ENCODE results near the gene URB1. TPM values are rescaled to one million over a fixed set of nuclear protein-coding genes. Genes with fewer than 3 reads are reported as not detected.
A peak's percentile ranks its signal among the peaks of the same experiment; 100 is the strongest.

The URB1 gene
- polyA plus RNA-seq, 2 of the 4 experiments (the other 2 are of a cell fraction): 8.7 to 10.1 TPM

DNA sequence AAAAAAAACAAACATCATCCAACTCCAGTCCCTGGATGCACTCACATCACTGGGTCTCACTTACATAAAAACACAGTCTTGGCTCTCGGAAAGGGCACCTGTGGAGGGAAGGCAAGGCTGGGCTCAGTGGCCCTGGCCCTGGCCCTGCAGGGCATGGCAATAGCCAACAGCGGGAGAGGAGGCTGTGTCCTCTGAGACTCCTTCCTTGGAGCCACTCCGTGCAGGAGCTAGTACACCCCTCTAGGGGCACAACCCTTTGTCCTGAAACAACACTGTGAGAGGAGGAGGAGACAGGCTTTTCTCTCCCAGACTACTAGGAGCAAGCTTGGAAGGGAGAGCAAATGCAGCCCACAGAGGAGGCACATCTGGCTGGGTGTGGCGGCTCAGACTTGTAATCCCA, 28.0 kb downstream of the URB1 start:
- ChIA-PET CTCF (interaction anchor here (0.7 to 1.7 kb wide), 4 partner anchors 11 to 237 kb away, joined by 3 to 6 read pairs (median 4); no protein-coding TSS in a partner anchor), POLR2A (no interaction called here)
- ATAC-seq: peak; percentile 46 to 59; a peak in 2 of 6 replicates
- Histone ChIP-seq H3K4me3 (no peak overlapping the region), H3K4me1 (peaks cover 6% of the 10 kb centered on the region; the same call in 2 of the 3 replicates), H3K4me2 (no peak overlapping the region), H3K9me3 (no peaks in the 10 kb centered on the region), H3K27ac (no peak overlapping the region)
- FAIRE-seq: no peak
- TF ChIP-seq RARB (CRISPR knock-in tag; IDR thresholded peaks at IDR 0.05): no peak
- TF ChIP-seq, protein P1, sequence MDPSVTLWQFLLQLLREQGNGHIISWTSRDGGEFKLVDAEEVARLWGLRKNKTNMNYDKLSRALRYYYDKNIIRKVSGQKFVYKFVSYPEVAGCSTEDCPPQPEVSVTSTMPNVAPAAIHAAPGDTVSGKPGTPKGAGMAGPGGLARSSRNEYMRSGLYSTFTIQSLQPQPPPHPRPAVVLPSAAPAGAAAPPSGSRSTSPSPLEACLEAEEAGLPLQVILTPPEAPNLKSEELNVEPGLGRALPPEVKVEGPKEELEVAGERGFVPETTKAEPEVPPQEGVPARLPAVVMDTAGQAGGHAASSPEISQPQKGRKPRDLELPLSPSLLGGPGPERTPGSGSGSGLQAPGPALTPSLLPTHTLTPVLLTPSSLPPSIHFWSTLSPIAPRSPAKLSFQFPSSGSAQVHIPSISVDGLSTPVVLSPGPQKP (IDR thresholded peaks at IDR 0.05; ENCODE audit: low read depth, low read length): no peak
- TF ChIP-seq BHLHE40 (IDR thresholded peaks at IDR 0.05; ENCODE audit: low read depth, low read length): no peak
- no peak for TF ChIP-seq CHD2 (IDR thresholded peaks at IDR 0.05; ENCODE audit: low read length, partially characterized antibody)
- TF ChIP-seq HOXB5 (CRISPR knock-in tag; IDR thresholded peaks at IDR 0.05): no peak
- DNase-seq (ENCODE audit: low read depth in 1 of 2, low spot score in 1 of 2): no peak
- WGBS (ENCODE audit: missing lambda C conversion rate): 100% methylated on average over 4 of the region's 4 CpGs

DNA sequence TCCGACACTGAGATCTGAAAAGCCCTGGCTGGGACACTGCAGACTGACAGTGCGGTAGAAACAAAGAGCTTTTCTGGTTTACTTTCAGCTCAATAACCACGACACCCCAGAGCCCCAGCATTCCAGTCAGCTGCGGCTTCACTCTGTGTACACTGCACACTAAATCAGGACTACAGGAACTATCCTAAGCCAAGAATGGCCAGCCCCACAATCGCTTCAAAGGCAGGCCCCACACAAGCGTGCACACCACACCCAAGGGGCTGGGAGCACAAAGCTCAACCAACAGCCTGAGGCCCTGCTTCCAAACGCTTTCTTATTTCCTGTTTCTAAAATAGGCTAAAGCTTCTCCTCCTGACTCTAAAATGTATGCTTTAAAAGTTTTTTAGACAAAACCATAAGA, 28.4 kb downstream of the URB1 start:
- DNase-seq (ENCODE audit: low read depth in 1 of 2, low spot score in 1 of 2): no peak
- CTCF ChIA-PET: interaction anchor here (0.7 to 1.7 kb wide), 5 partner anchors 12 to 238 kb away, joined by 3 to 6 read pairs (median 4); no protein-coding TSS in a partner anchor
- no peaks in the 10 kb centered on the region for H3K9me3 ChIP-seq
- 94% methylated on average over 6 of the region's 7 CpGs for WGBS (ENCODE audit: missing lambda C conversion rate)
- peaks cover 5% of the 10 kb centered on the region; the same call in 2 of the 3 replicates for H3K4me1 ChIP-seq
- POLR2A ChIA-PET: no interaction called here
- no peak overlapping the region for H3K4me3 ChIP-seq
- H3K27ac ChIP-seq: no peak overlapping the region
- TF ChIP-seq, protein P2, sequence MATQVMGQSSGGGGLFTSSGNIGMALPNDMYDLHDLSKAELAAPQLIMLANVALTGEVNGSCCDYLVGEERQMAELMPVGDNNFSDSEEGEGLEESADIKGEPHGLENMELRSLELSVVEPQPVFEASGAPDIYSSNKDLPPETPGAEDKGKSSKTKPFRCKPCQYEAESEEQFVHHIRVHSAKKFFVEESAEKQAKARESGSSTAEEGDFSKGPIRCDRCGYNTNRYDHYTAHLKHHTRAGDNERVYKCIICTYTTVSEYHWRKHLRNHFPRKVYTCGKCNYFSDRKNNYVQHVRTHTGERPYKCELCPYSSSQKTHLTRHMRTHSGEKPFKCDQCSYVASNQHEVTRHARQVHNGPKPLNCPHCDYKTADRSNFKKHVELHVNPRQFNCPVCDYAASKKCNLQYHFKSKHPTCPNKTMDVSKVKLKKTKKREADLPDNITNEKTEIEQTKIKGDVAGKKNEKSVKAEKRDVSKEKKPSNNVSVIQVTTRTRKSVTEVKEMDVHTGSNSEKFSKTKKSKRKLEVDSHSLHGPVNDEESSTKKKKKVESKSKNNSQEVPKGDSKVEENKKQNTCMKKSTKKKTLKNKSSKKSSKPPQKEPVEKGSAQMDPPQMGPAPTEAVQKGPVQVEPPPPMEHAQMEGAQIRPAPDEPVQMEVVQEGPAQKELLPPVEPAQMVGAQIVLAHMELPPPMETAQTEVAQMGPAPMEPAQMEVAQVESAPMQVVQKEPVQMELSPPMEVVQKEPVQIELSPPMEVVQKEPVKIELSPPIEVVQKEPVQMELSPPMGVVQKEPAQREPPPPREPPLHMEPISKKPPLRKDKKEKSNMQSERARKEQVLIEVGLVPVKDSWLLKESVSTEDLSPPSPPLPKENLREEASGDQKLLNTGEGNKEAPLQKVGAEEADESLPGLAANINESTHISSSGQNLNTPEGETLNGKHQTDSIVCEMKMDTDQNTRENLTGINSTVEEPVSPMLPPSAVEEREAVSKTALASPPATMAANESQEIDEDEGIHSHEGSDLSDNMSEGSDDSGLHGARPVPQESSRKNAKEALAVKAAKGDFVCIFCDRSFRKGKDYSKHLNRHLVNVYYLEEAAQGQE (IDR thresholded peaks at IDR 0.05): no peak
- TF ChIP-seq, protein P3, sequence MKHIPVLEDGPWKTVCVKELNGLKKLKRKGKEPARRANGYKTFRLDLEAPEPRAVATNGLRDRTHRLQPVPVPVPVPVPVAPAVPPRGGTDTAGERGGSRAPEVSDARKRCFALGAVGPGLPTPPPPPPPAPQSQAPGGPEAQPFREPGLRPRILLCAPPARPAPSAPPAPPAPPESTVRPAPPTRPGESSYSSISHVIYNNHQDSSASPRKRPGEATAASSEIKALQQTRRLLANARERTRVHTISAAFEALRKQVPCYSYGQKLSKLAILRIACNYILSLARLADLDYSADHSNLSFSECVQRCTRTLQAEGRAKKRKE (CRISPR knock-in tag; IDR thresholded peaks at IDR 0.05; ENCODE audit: low read depth): no peak
- TF ChIP-seq RFX5 (IDR thresholded peaks at IDR 0.05) (no peak), NR3C1 (IDR thresholded peaks at IDR 0.05) (no peak), SREBF2 (IDR thresholded peaks at IDR 0.05) (no peak)
- H3K4me2 ChIP-seq: no peak overlapping the region
- no peak for ATAC-seq
- FAIRE-seq: no peak

DNA sequence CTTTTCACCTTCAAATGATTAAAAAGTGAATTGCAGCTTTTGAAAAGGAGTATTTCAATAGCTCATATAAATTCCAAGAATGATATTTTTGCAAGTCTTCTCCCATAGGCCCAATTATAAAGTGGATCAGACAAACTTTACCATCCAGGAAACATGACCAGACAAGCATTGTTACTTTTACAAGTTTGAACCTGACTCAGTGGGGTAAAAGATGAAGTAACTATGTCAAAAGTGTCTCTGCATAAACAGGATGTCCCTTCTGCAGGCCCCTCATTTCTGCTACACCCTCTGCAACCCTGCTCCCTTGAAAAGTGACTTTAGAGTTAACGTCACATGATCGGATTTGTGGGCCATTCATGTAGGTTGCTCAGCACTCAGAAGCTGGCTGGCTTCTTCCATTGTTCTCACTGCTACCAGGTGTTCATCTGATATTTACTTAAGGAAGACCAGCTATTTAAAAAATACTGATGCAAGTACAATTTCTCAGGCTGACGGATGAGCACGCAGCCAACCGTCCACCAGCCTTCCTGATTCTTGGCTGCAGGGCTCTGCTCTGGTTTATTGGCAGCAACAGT, 32.3 kb downstream of the URB1 start:
- Histone ChIP-seq H3K27ac (no peak overlapping the region), H3K4me1 (no peaks in the 10 kb centered on the region), H3K9me3 (no peaks in the 10 kb centered on the region), H3K4me3 (no peak overlapping the region), H3K4me2 (no peak overlapping the region)
- no peak for DNase-seq (ENCODE audit: low read depth in 1 of 2, low spot score in 1 of 2)
- TF ChIP-seq MAZ (IDR thresholded peaks at IDR 0.05; ENCODE audit: borderline replicate concordance, low read depth, low read length) (no peak), POLR2A (IDR thresholded peaks at IDR 0.05; ENCODE audit: low read length) (no peak), NFE2L2 (conservative IDR thresholded peaks at IDR 0.05; ENCODE audit: low read length) (no peak), RCOR1 (IDR thresholded peaks at IDR 0.05; ENCODE audit: low read depth, low read length) (no peak), EHF (CRISPR knock-in tag; IDR thresholded peaks at IDR 0.05) (no peak), ESRRA (IDR thresholded peaks at IDR 0.05; ENCODE audit: borderline replicate concordance, low read length) (no peak)
- TF ChIP-seq, protein P2 (IDR thresholded peaks at IDR 0.05): no peak
- ChIA-PET POLR2A (no interaction called here), CTCF (interaction anchor here (1.0 kb wide), 1 partner anchor 9 kb away, joined by 3 read pairs; no protein-coding TSS in a partner anchor)
- WGBS (ENCODE audit: missing lambda C conversion rate): 84% methylated on average over 5 of the region's 5 CpGs
- no peak for ATAC-seq
- FAIRE-seq: no peak

Data from A549 (cell line).